Upper lobe of left lung (tissue), 6 donors: Measurements from ENCODE around the gene PCDHA13. TPM values are rescaled to one million over a fixed set of nuclear protein-coding genes. Genes with fewer than 3 reads are reported as not detected.

Source experiments
- ATAC-seq, 2 donors: fragments of 200-7000 bp; cut with Tn5 transposase; one replicate each; pipeline ENCODE4 v1.9.1; 2022; ENCODE audit warnings: mild to moderate bottlenecking in 2 of 2, moderate library complexity in 2 of 2; ENCODE audit not compliant: low FRiP score in 2 of 2
- DNase-seq, 2 donors: peaks; one replicate each; pipeline ENCODE4 v3.0.0-alpha.2; 2019 to 2020
- H3K27ac ChIP-seq, 4 donors: fragments of 200-600 bp; sonication (generic); one replicate each; pipeline ENCODE4 v1.5.1; 2016 to 2019
- H3K27me3 ChIP-seq, 4 donors: fragments of 200-600 bp; sonication (generic); one replicate each; pipeline ENCODE4 v1.5.1; 2017 to 2019
- H3K36me3 ChIP-seq, 4 donors: fragments of 200-600 bp; sonication (generic); one replicate each; pipeline ENCODE4 v1.5.1; 2016 to 2019
- H3K4me1 ChIP-seq, 4 donors: fragments of 200-600 bp; sonication (generic); one replicate each; pipeline ENCODE4 v1.5.1; 2018 to 2019
- H3K4me3 ChIP-seq, 4 donors: fragments of 200-600 bp; sonication (generic); one replicate each; pipeline ENCODE4 v1.5.1; 2017 to 2019; ENCODE audit warnings: mild to moderate bottlenecking in 2 of 4, moderate library complexity in 1 of 4
- H3K9me3 ChIP-seq, 4 donors: fragments of 200-600 bp; sonication (generic); one replicate each; pipeline ENCODE4 v1.5.1; 2018 to 2019
- CTCF ChIP-seq, 6 experiments: fragments of 450-650 bp in 4 of 6; fragments of 200-600 bp in 2 of 6; sonication (generic) in 2 of 6; IDR thresholded peaks; one replicate each; pipeline ENCODE4 v1.5.1; 2016 to 2019; ENCODE audit warnings: antibody characterized with exemption in 6 of 6
- EP300 ChIP-seq, 4 donors: sonication (generic); formaldehyde crosslinking; IDR thresholded peaks; one replicate each; pipeline ENCODE4 v1.5.1; 2017; ENCODE audit warnings: antibody characterized with exemption in 4 of 4, control low read depth in 2 of 4
- POLR2A ChIP-seq, 4 donors: fragments of 450-650 bp; IDR thresholded peaks; one replicate each; pipeline ENCODE4 v1.5.1; 2016 to 2017; ENCODE audit warnings: antibody characterized with exemption in 4 of 4, mild to moderate bottlenecking in 2 of 4
- POLR2AphosphoS5 ChIP-seq, 2 donors: sonication (generic); formaldehyde crosslinking; IDR thresholded peaks; one replicate each; pipeline ENCODE4 v1.5.1; 2017; ENCODE audit warnings: antibody characterized with exemption in 2 of 2
- WGBS, 2 donors: methylation state at CpG; one replicate each; pipeline ENCODE4 v1.1.5; 2017 to 2018; 5-methylcytosine and 5-hydroxymethylcytosine counted together
- total RNA-seq, 6 donors: library from RNA; depleted of rRNA in 4 of 6; stranded (reverse); fragments of >200 nt in 4 of 6; gene quantifications; one replicate each; pipeline versions ENCODE4 v1.1.0 to v1.2.1, GENCODE V29; 2016 to 2021
- donor health status: DM: no; HTN: no; CAD: no; lungs with moderate emphysema.
- donor health status: DM: no; HTN: yes; CAD: no; lungs with severe emphysema.

The PCDHA13 gene
- total RNA-seq, 6 donors from 2014 or later, result 0.44 to 5.2 (median 1.2) TPM

DNA sequence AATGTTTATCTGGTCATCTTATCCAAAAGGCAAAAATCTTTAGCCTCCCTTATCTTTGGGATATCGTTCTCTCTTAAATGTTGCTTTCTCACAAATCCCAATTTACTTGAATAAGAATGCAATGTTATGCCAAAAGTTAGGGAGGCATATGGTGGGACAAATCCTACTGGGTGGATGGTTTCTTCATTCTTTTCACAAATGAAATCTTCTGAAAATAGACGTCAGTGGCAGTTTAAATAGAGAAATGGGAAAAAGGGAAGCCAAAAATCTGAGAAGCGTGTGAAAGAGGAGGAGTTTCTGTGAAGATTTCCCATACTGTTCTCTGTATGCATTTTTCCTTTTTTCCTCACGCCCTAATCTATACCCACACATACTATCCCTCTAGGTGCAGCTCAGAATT, 41.7 kb downstream of the PCDHA13 start:
- DNase-seq, result no peak
- no peak overlapping the region for H3K27ac ChIP-seq
- H3K27me3 ChIP-seq, result peaks cover 0 to 5% (median 0%) of the 10 kb centered on the region in 4 donors
- WGBS, 2 donors, result 65 to 66% methylated on average over 4 of the region's 4 CpGs
- H3K9me3 ChIP-seq, result no peaks in the 10 kb centered on the region
- H3K4me1 ChIP-seq, result peaks cover 3 to 20% (median 13%) of the 10 kb centered on the region in 4 donors
- TF ChIP-seq CTCF (IDR thresholded peaks at IDR 0.05) (no peak), POLR2AphosphoS5 (IDR thresholded peaks at IDR 0.05) (no peak), EP300 (IDR thresholded peaks at IDR 0.05) (no peak), POLR2A (IDR thresholded peaks at IDR 0.05) (no peak)
- no peak for ATAC-seq
- H3K4me3 ChIP-seq, result no peak overlapping the region
- no peaks in the 10 kb centered on the region for H3K36me3 ChIP-seq

DNA sequence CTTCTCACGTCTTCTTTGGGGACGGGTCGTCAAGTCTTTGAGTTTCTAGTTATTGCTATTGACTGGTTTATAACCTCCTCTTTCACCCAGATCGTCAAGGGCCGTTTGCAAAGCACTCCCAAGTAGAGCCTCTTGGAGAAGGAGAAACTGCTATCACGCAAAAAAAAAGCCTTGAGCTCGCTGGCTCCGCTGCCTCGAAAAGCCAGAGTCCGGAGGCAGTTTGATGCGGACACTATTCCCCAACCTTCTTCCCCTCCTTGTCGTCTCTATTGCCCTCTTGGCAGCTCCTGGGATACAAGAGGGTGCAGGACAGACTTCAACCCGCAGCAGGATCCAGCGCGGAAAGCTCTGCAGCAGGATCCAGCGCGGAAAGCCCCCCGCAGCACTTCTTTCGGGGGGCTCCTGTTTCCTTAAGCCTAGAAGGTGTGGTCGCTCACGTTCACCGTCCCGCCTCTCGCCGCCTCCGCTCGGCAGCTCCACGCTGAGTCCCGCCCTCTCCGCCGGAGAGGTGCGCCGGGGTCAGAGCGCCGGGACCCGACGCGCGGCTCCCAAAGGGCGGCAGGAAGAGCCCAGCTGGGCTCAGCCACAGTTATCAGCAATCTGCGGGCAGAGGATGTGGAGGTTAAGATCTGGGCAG, 44.0 kb downstream of the PCDHA13 start, which contains the start of gene PCDHAC1:
TSS of gene PCDHAC1 (plus strand) at position 494 of the 637 bp plus-strand sequence. CDS start 594 bp downstream, outside the sequence.
- peaks cover 0 to 5% (median 0%) of the 10 kb centered on the region in 4 donors for H3K27me3 ChIP-seq
- no peaks in the 10 kb centered on the region for H3K9me3 ChIP-seq
- H3K36me3 ChIP-seq, result no peaks in the 10 kb centered on the region
- H3K4me1 ChIP-seq, result peaks cover 3 to 20% (median 13%) of the 10 kb centered on the region in 4 donors
- ATAC-seq (peak; percentile 73 to 86), DNase-seq (peak; percentile 46 to 87)
- 6 to 10% methylated on average over 18 to 37 of the region's 41 CpGs for WGBS, 2 donors
- peak within 1 kb of the TSS in 3 of 4 donors; percentile 48 to 76 (median 71) for H3K27ac ChIP-seq
- peak within 1 kb of the TSS; percentile 25 to 60 (median 48) for H3K4me3 ChIP-seq
- TF ChIP-seq POLR2A (IDR thresholded peaks at IDR 0.05), result no peak
- TF ChIP-seq CTCF (IDR thresholded peaks at IDR 0.05), result no peak
- TF ChIP-seq POLR2AphosphoS5 (IDR thresholded peaks at IDR 0.05), result no peak
- no peak for TF ChIP-seq EP300 (IDR thresholded peaks at IDR 0.05)

DNA sequence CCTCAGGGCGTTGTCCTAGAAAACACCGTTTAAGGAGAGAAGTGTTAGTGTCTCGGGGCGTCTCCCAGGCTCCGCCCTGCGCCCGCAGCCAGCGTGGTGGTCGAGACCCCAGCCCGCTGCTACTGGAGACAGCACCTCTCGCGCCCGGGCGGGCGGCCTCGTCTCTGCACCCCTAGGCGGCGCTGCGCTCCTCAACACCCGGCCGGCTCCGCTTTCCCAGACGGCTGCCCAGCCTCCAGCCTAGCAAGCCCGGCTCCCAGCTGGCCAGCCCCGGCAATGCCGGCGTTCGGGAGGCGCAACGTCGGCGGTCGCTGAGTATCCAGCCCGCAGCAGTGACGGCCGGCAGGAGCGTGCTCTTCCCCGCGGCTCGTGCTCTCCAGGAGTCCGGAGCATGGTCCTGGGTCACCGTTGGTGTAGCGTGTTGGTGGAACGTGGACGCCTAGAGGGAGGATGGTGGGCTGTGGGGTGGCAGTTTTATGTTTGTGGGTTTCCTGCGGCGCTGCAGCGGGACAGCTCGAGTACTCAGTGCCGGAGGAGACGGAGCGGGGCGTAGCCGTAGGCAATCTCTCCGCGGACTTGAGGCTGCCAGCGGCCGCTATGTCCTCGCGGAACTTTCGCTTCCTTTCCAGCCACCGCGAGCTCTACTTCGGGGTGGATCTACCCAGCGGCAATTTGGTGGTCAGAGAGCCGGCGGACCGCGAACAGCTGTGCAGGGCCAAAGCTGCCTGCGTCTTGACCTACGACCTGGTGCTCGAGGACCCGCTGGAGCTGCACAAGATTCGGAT, 44.7 kb downstream of the PCDHA13 start:
- peak; percentile 96 for ATAC-seq
- H3K9me3 ChIP-seq, result no peaks in the 10 kb centered on the region
- 3 to 4% methylated on average over 12 to 68 of the region's 74 CpGs for WGBS, 2 donors
- peak overlapping the region in 3 of 4 donors; percentile 48 to 76 (median 71) for H3K27ac ChIP-seq
- H3K4me1 ChIP-seq, result peaks cover 3 to 20% (median 13%) of the 10 kb centered on the region in 4 donors
- peak; percentile 63 to 96 (median 88) for TF ChIP-seq CTCF (IDR thresholded peaks at IDR 0.05)
- no peak for TF ChIP-seq POLR2AphosphoS5 (IDR thresholded peaks at IDR 0.05)
- peak; percentile 89 to 96 for DNase-seq
- peak overlapping the region; percentile 25 to 60 (median 48) for H3K4me3 ChIP-seq
- H3K27me3 ChIP-seq, result peaks cover 0 to 5% (median 0%) of the 10 kb centered on the region in 4 donors
- H3K36me3 ChIP-seq, result no peaks in the 10 kb centered on the region

DNA sequence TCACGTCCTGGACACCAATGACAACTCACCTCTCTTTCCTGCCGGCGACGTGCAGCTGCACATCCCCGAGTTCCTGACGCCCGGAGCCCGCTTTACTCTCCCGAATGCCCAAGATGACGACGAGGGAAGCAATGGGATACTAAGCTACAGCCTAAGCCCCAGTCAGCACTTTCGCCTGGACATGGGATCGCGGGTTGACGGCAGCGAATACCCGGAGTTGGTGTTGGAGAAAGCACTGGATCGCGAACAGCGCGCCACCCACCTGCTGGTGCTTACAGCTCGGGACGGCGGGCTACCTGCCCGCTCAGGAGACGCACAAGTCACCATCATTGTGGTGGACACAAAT, 45.3 kb downstream of the PCDHA13 start:
- peaks cover 3 to 20% (median 13%) of the 10 kb centered on the region in 4 donors for H3K4me1 ChIP-seq
- TF ChIP-seq POLR2A (IDR thresholded peaks at IDR 0.05) (no peak), EP300 (IDR thresholded peaks at IDR 0.05) (no peak), POLR2AphosphoS5 (IDR thresholded peaks at IDR 0.05) (no peak), CTCF (IDR thresholded peaks at IDR 0.05) (no peak)
- DNase-seq, result peak in 1 of 2 donors; percentile 25
- peak overlapping the region; percentile 25 to 60 (median 48) for H3K4me3 ChIP-seq
- 11 to 17% methylated on average over 7 to 24 of the region's 26 CpGs for WGBS, 2 donors
- no peaks in the 10 kb centered on the region for H3K9me3 ChIP-seq
- H3K27ac ChIP-seq, result peak overlapping the region in 3 of 4 donors; percentile 48 to 76 (median 71)
- H3K27me3 ChIP-seq, result peaks cover 0 to 5% (median 0%) of the 10 kb centered on the region in 4 donors
- peak; percentile 9 to 21 for ATAC-seq
- no peaks in the 10 kb centered on the region for H3K36me3 ChIP-seq

Other genes with a start within 250 kb of the PCDHA13 start
- 100 to 1,000 TPM in 4 of 6 donors, 10 to 100 TPM in 2; 27.3 to 195 (median 102) TPM for gene CD14, start 248.9 kb upstream of the PCDHA13 start, total RNA-seq
- gene TMCO6, start 242.7 kb upstream of the PCDHA13 start, total RNA-seq, result 10 to 100 TPM; 11.8 to 99.7 (median 31.3) TPM
- 10 to 100 TPM; 26.2 to 59.6 (median 51.8) TPM for gene NDUFA2, start 234.5 kb upstream of the PCDHA13 start, total RNA-seq
- gene IK, start 234.3 kb upstream of the PCDHA13 start, total RNA-seq, result 100 to 1,000 TPM in 2 of 6 donors, 10 to 100 TPM in 4; 72.2 to 153 (median 83.5) TPM
- 10 to 100 TPM; 23.2 to 44.0 (median 24.5) TPM for gene WDR55, start 217.2 kb upstream of the PCDHA13 start, total RNA-seq
- 1 to 10 TPM in 5 of 6 donors, under 1 TPM in 1; 0.92 to 3.6 (median 1.6) TPM for gene DND1, start 208.5 kb upstream of the PCDHA13 start, total RNA-seq
- gene HARS1, start 190.8 kb upstream of the PCDHA13 start, total RNA-seq, result 10 to 100 TPM; 40.7 to 57.6 (median 44.6) TPM
- gene HARS2, start 190.7 kb upstream of the PCDHA13 start, total RNA-seq, result 100 to 1,000 TPM in 1 of 6 donors, 10 to 100 TPM in 5; 19.7 to 136 (median 24.2) TPM
- gene ZMAT2, start 181.7 kb upstream of the PCDHA13 start, total RNA-seq, result 10 to 100 TPM; 18.5 to 49.9 (median 35.0) TPM
- gene PCDHA1, start 96.0 kb upstream of the PCDHA13 start, total RNA-seq, result under 1 TPM in 1 of 6 donors, not detected in 5; 0.13 TPM
- gene PCDHA2, start 87.3 kb upstream of the PCDHA13 start, total RNA-seq, result under 1 TPM in 3 of 6 donors, not detected in 3; 0.13 to 0.78 (median 0.30) TPM
- 1 to 10 TPM in 4 of 6 donors, under 1 TPM in 2; 0.61 to 1.6 (median 1.0) TPM for gene PCDHA3, start 81.1 kb upstream of the PCDHA13 start, total RNA-seq
- 1 to 10 TPM; 1.4 to 4.2 (median 2.0) TPM for gene PCDHA4, start 75.1 kb upstream of the PCDHA13 start, total RNA-seq
- gene PCDHA5, start 60.5 kb upstream of the PCDHA13 start, total RNA-seq, result 1 to 10 TPM in 3 of 6 donors, under 1 TPM in 3; 0.15 to 1.4 (median 0.72) TPM
- 1 to 10 TPM in 2 of 6 donors, under 1 TPM in 4; 0.44 to 2.1 (median 0.63) TPM for gene PCDHA6, start 54.2 kb upstream of the PCDHA13 start, total RNA-seq
- 1 to 10 TPM in 1 of 6 donors, under 1 TPM in 5; 0.46 to 3.1 (median 0.57) TPM for gene PCDHA7, start 47.9 kb upstream of the PCDHA13 start, total RNA-seq
- 1 to 10 TPM in 2 of 6 donors, under 1 TPM in 4; 0.23 to 2.1 (median 0.55) TPM for gene PCDHA8, start 40.9 kb upstream of the PCDHA13 start, total RNA-seq
- 1 to 10 TPM in 2 of 6 donors, under 1 TPM in 4; 0.11 to 1.2 (median 0.28) TPM for gene PCDHA9, start 33.7 kb upstream of the PCDHA13 start, total RNA-seq
- 1 to 10 TPM in 5 of 6 donors, under 1 TPM in 1; 0.30 to 7.6 (median 2.2) TPM for gene PCDHA10, start 26.2 kb upstream of the PCDHA13 start, total RNA-seq
- 1 to 10 TPM in 4 of 6 donors, under 1 TPM in 2; 0.61 to 5.2 (median 1.9) TPM for gene PCDHA11, start 13.2 kb upstream of the PCDHA13 start, total RNA-seq
- gene PCDHA12, start 6.8 kb upstream of the PCDHA13 start, total RNA-seq, result 10 to 100 TPM in 2 of 6 donors, 1 to 10 TPM in 4; 3.3 to 12.1 (median 7.3) TPM
- gene PCDHAC1, start 44.2 kb downstream of the PCDHA13 start, total RNA-seq, result 1 to 10 TPM; 3.9 to 7.6 (median 5.9) TPM
- 10 to 100 TPM in 4 of 6 donors, 1 to 10 TPM in 2; 5.4 to 23.0 (median 10.6) TPM for gene PCDHAC2, start 84.4 kb downstream of the PCDHA13 start, total RNA-seq
- gene PCDHB1, start 169.2 kb downstream of the PCDHA13 start, total RNA-seq, result 1 to 10 TPM in 1 of 6 donors, under 1 TPM in 5; 0.09 to 1.0 (median 0.19) TPM
- 1 to 10 TPM in 5 of 6 donors, under 1 TPM in 1; 0.79 to 9.2 (median 3.7) TPM for gene PCDHB2, start 212.5 kb downstream of the PCDHA13 start, total RNA-seq
- 1 to 10 TPM in 5 of 6 donors, under 1 TPM in 1; 0.39 to 4.2 (median 1.7) TPM for gene PCDHB3, start 218.3 kb downstream of the PCDHA13 start, total RNA-seq
- 1 to 10 TPM in 5 of 6 donors, under 1 TPM in 1; 0.49 to 2.9 (median 2.4) TPM for gene PCDHB4, start 239.7 kb downstream of the PCDHA13 start, total RNA-seq